Right ventricle myocardium inferior (tissue), 1 donor: ENCODE data around the gene RPL37A. TPM values are rescaled to one million over a fixed set of nuclear protein-coding genes. Genes with fewer than 3 reads are reported as not detected.

Experiments used
- ATAC-seq: fragments of 200-7000 bp; cut with Tn5 transposase; one replicate; pipeline ENCODE4 v1.9.1; 2020; ENCODE audit warnings: mild to moderate bottlenecking, moderate library complexity
- DNase-seq: peaks from one replicate; pipeline ENCODE4 v3.0.0; 2021; ENCODE audit errors: missing footprints
- intact Hi-C: fragments of 100-400 bp; cut with DNase I; formaldehyde crosslinking; loops from one replicate; pipeline ENCODE4 v1.11.0; 2022
- total RNA-seq: library from RNA; stranded (reverse); fragmentation: NEBNext Ultra II Directional; extraction: Animal tissue kit (Norgen Biotek cat#: 25700); gene quantifications from one replicate; pipeline ENCODE4 v1.2.1, GENCODE V29; 2021
- donor health status: DM: no; HTN: yes; CAD: no; lungs with severe emphysema.

The RPL37A gene
- total RNA-seq, 1 donor from 2014 or later: 2,083 TPM

GRCh38 chr2:216485237-216485636 is 13.4 kb upstream of the RPL37A start:
- DNase-seq (no peak), ATAC-seq (no peak)
- intact Hi-C loops: no loop called here

GRCh38 chr2:216485745-216486144 is 12.9 kb upstream of the RPL37A start:
- no peak for DNase-seq
- intact Hi-C loops: no loop called here
- ATAC-seq: peak; percentile 52

- DNase-seq: no peak
- intact Hi-C loops: no loop called here
- ATAC-seq: no peak
Measured at GRCh38 chr2:216486271-216486670, 12.4 kb upstream of the RPL37A start.

GRCh38 chr2:216486708-216487107 is 11.9 kb upstream of the RPL37A start:
- no peak for DNase-seq
- ATAC-seq: peak; percentile 65
- intact Hi-C loops: no loop called here

GRCh38 chr2:216490061-216490460 is 8.6 kb upstream of the RPL37A start:
- ATAC-seq: no peak
- DNase-seq: no peak
- intact Hi-C loops: no loop called here

GRCh38 chr2:216491793-216492596 is 6.6 kb upstream of the RPL37A start:
- no peak for ATAC-seq
- intact Hi-C loops: no loop called here
- no peak for DNase-seq

- intact Hi-C loops: no loop called here
- ATAC-seq: no peak
Measured at GRCh38 chr2:216492597-216493333, 5.9 kb upstream of the RPL37A start.

GRCh38 chr2:216493334-216493685 is 5.3 kb upstream of the RPL37A start:
- ATAC-seq: no peak
- intact Hi-C loops: no loop called here

More at GRCh38 chr2:216492597-216493333, 5.9 kb upstream of the RPL37A start:
- DNase-seq: no peak

GRCh38 chr2:216495656-216496055 is 3.0 kb upstream of the RPL37A start:
- intact Hi-C loops: no loop called here
- no peak for DNase-seq
- no peak for ATAC-seq

More at GRCh38 chr2:216493334-216493685, 5.3 kb upstream of the RPL37A start:
- no peak for DNase-seq

GRCh38 chr2:216497382-216498069 is 1.1 kb upstream of the RPL37A start:
- intact Hi-C loops: no loop called here

GRCh38 chr2:216498070-216498378 is 620 bp upstream of the RPL37A start:
- DNase-seq: no peak
- ATAC-seq: no peak
- intact Hi-C loops: no loop called here

More at GRCh38 chr2:216497382-216498069, 1.1 kb upstream of the RPL37A start:
- no peak for ATAC-seq
- DNase-seq: no peak

GRCh38 chr2:216499641-216500218 is 1.1 kb downstream of the RPL37A start:
- intact Hi-C loops: no loop called here
- ATAC-seq: no peak
- no peak for DNase-seq

- no peak for DNase-seq
- intact Hi-C loops: no loop called here
- ATAC-seq: no peak
Measured at GRCh38 chr2:216500572-216500971, 1.9 kb downstream of the RPL37A start.

- intact Hi-C loops: no loop called here
- ATAC-seq: no peak
- no peak for DNase-seq
Measured at GRCh38 chr2:216501854-216502253, 3.2 kb downstream of the RPL37A start.

GRCh38 chr2:216502381-216503158 is 3.9 kb downstream of the RPL37A start:
- intact Hi-C loops: no loop called here
- ATAC-seq: no peak
- DNase-seq: no peak

GRCh38 chr2:216503159-216503629 is 4.5 kb downstream of the RPL37A start:
- intact Hi-C loops: no loop called here
- ATAC-seq: no peak

GRCh38 chr2:216503697-216504375 is 5.2 kb downstream of the RPL37A start:
- ATAC-seq: no peak
- intact Hi-C loops: no loop called here
- DNase-seq: no peak

More at GRCh38 chr2:216503159-216503629, 4.5 kb downstream of the RPL37A start:
- no peak for DNase-seq

- no peak for DNase-seq
- no peak for ATAC-seq
- intact Hi-C loops: no loop called here
Measured at GRCh38 chr2:216504376-216504762, 5.7 kb downstream of the RPL37A start.
